CD14-positive monocyte (primary cell): Measurements from ENCODE around the gene TAX1BP1. TPM values are rescaled to one million over a fixed set of nuclear protein-coding genes. Genes with fewer than 3 reads are reported as not detected.

ENCODE experiments used
- DNase-seq, 3 donors: peaks; one replicate each; pipeline ENCODE4 v3.0.0-alpha.2; 2011 to 2022
- H2AFZ ChIP-seq: 2 replicates; pipeline ENCODE4 v1.6.0; 2012; ENCODE audit warnings: mild to moderate bottlenecking, low read depth, low read length, inconsistent platforms; ENCODE audit not compliant: insufficient read depth, poor library complexity, severe bottlenecking
- H3K27ac ChIP-seq, 2 donors: 1 replicate in 1 of 2; 2 replicates in 1 of 2; pipeline ENCODE4 v1.5.1; 2012 to 2013; ENCODE audit warnings: low read length in 2 of 2, control low read depth in 1 of 2, inconsistent platforms in 1 of 2, low read depth in 1 of 2, mild to moderate bottlenecking in 1 of 2
- H3K27me3 ChIP-seq, 2 donors: one replicate each; pipeline versions ENCODE4 v1.6.0 to v1.6.1; 2011 to 2013; ENCODE audit warnings: low read length in 2 of 2; ENCODE audit not compliant: control insufficient read depth in 2 of 2, insufficient read depth in 2 of 2
- H3K36me3 ChIP-seq, 2 donors: replicated peaks in 1 of 2; 1 replicate in 1 of 2; 2 replicates in 1 of 2; pipeline versions ENCODE4 v1.5.1 to v1.6.1; 2012 to 2013; ENCODE audit warnings: low read length in 2 of 2, control low read depth in 1 of 2, inconsistent platforms in 1 of 2, mild to moderate bottlenecking in 1 of 2; ENCODE audit not compliant: insufficient read depth in 2 of 2, control insufficient read depth in 1 of 2
- H3K4me1 ChIP-seq, 2 donors: 1 replicate in 1 of 2; 2 replicates in 1 of 2; pipeline versions ENCODE4 v1.5.1 to v1.6.1; 2012 to 2013; ENCODE audit warnings: low read length in 2 of 2, control low read depth in 1 of 2, inconsistent platforms in 1 of 2, mild to moderate bottlenecking in 1 of 2, moderate library complexity in 1 of 2; ENCODE audit not compliant: insufficient read depth in 2 of 2, control insufficient read depth in 1 of 2
- H3K4me2 ChIP-seq: replicated peaks from 2 replicates; pipeline ENCODE3; 2012; ENCODE audit warnings: low read length, moderate library complexity, mild to moderate bottlenecking; ENCODE audit not compliant: poor library complexity, severe bottlenecking; ENCODE audit errors: extremely low read depth
- H3K4me3 ChIP-seq, 3 experiments: fragments of 200-600 bp in 1 of 3; sonication (generic) in 1 of 3; replicated peaks in 1 of 3; 1 replicate in 2 of 3; 2 replicates in 1 of 3; pipeline ENCODE4 v1.5.1; 2011 to 2013; ENCODE audit warnings: low read length in 3 of 3, mild to moderate bottlenecking in 3 of 3, control low read depth in 2 of 3, low read depth in 2 of 3, inconsistent platforms in 1 of 3, moderate library complexity in 1 of 3
- H3K79me2 ChIP-seq: 2 replicates; pipeline ENCODE4 v1.6.0; 2012; ENCODE audit warnings: mild to moderate bottlenecking, control low read depth, inconsistent platforms, low read length, moderate library complexity; ENCODE audit not compliant: insufficient read depth
- H3K9ac ChIP-seq: 2 replicates; pipeline ENCODE4 v1.6.0; 2017; ENCODE audit warnings: low read length, mild to moderate bottlenecking; ENCODE audit not compliant: insufficient read depth, poor library complexity, severe bottlenecking
- H3K9me3 ChIP-seq, 2 donors: replicated peaks in 1 of 2; 1 replicate in 1 of 2; 2 replicates in 1 of 2; pipeline versions ENCODE4 v1.5.1 to v1.6.1; 2012 to 2013; ENCODE audit warnings: low read length in 2 of 2, control low read depth in 1 of 2; ENCODE audit not compliant: control insufficient read depth in 1 of 2, insufficient read depth in 1 of 2
- H4K20me1 ChIP-seq: 2 replicates; pipeline ENCODE4 v1.6.0; 2012; ENCODE audit warnings: mild to moderate bottlenecking, low read length, control low read depth, moderate library complexity; ENCODE audit not compliant: insufficient read depth
- H3K27ac Mint-ChIP-seq, 7 donors: one replicate each; pipeline ENCODE4 v1.8.0; 2020; ENCODE audit warnings: mild to moderate bottlenecking in 7 of 7, mixed read lengths in 7 of 7, moderate library complexity in 6 of 7, inconsistent platforms in 2 of 7
- H3K27me3 Mint-ChIP-seq, 3 donors: one replicate each; pipeline ENCODE4 v1.8.0; 2021 to 2022; ENCODE audit warnings: low read depth in 3 of 3, mild to moderate bottlenecking in 3 of 3, mixed read lengths in 3 of 3, moderate library complexity in 3 of 3, inconsistent platforms in 1 of 3
- H3K36me3 Mint-ChIP-seq, 2 donors: one replicate each; pipeline ENCODE4 v1.8.0; 2020; ENCODE audit warnings: mixed read lengths in 2 of 2, inconsistent platforms in 1 of 2, mild to moderate bottlenecking in 1 of 2
- H3K4me1 Mint-ChIP-seq: one replicate; pipeline ENCODE4 v1.8.0; 2020; ENCODE audit warnings: mild to moderate bottlenecking, mixed read lengths
- H3K4me3 Mint-ChIP-seq, 2 donors: one replicate each; pipeline ENCODE4 v1.8.0; 2020; ENCODE audit warnings: mild to moderate bottlenecking in 2 of 2, mixed read lengths in 2 of 2, moderate library complexity in 1 of 2
- H3K9me3 Mint-ChIP-seq, 7 donors: one replicate each; pipeline ENCODE4 v1.8.0; 2020 to 2022; ENCODE audit warnings: mixed read lengths in 7 of 7, mild to moderate bottlenecking in 6 of 7, moderate library complexity in 6 of 7, inconsistent platforms in 2 of 7
- CTCF ChIP-seq: fragments of 200-600 bp; IDR thresholded peaks from one replicate; pipeline ENCODE4 v1.8.0; 2022; ENCODE audit warnings: antibody characterized with exemption, mild to moderate bottlenecking
- WGBS: methylation state at CpG from one replicate; pipeline ENCODE4 v1.1.5; 2013; ENCODE audit warnings: missing lambda C conversion rate; ENCODE audit not compliant: insufficient coverage; 5-methylcytosine and 5-hydroxymethylcytosine counted together
- intact Hi-C, 2 donors: fragments of 100-400 bp; cut with micrococcal nuclease; formaldehyde crosslinking; loops; one replicate each; pipeline versions ENCODE4 v1.15.0 to v1.15.1; 2023
- polyA plus RNA-seq, 3 donors: library from polyadenylated mRNA; depleted of rRNA in 1 of 3; unstranded in 2 of 3; stranded (reverse) in 1 of 3; fragments of 300-500 nt in 2 of 3; fragments of >200 nt in 1 of 3; fragmentation: Illumina TruSeq in 2 of 3; gene quantifications; 1 replicate in 2 of 3; 2 replicates in 1 of 3; pipeline ENCODE4 v1.2.3, GENCODE V29; 2012 to 2021

TAX1BP1 gene
- polyA plus RNA-seq, 3 donors, result 62.6 to 106 (median 85.3) TPM

- peaks cover 1% of the 10 kb centered on the region for H3K4me1 Mint-ChIP-seq
- DNase-seq, result no peak
- no peak for TF ChIP-seq CTCF
- H3K27ac Mint-ChIP-seq, result no peak overlapping the region
- no peak overlapping the region for H3K27ac ChIP-seq
- H3K27me3 ChIP-seq, result no peaks in the 10 kb centered on the region
- intact Hi-C loops, result no loop called here
- H3K36me3 Mint-ChIP-seq, result peaks cover 46 to 58% of the 10 kb centered on the region in 2 donors
- no peak overlapping the region for H3K4me2 ChIP-seq
- peaks cover 96% of the 10 kb centered on the region for H4K20me1 ChIP-seq
- H3K27me3 Mint-ChIP-seq, result no peaks in the 10 kb centered on the region
- no peak overlapping the region for H3K4me3 ChIP-seq
- peaks cover 26% of the 10 kb centered on the region for H3K79me2 ChIP-seq
- H3K36me3 ChIP-seq, result peaks cover 39 to 79% of the 10 kb centered on the region in 2 donors
- no peaks in the 10 kb centered on the region for H3K9me3 Mint-ChIP-seq
- H3K4me3 Mint-ChIP-seq, result no peak overlapping the region
- H3K4me1 ChIP-seq, result no peaks in the 10 kb centered on the region
- H2AFZ ChIP-seq, result no peak overlapping the region
- H3K9ac ChIP-seq, result no peak overlapping the region
- no peaks in the 10 kb centered on the region for H3K9me3 ChIP-seq
Observed at GRCh38 chr7:27767374-27767773, 27.4 kb downstream of the TAX1BP1 start.

GRCh38 chr7:27771111-27771510, 31.1 kb downstream of the TAX1BP1 start:
- H3K4me3 Mint-ChIP-seq, result no peak overlapping the region
- no peak overlapping the region for H2AFZ ChIP-seq
- no peaks in the 10 kb centered on the region for H3K4me1 ChIP-seq
- intact Hi-C loops, result no loop called here
- H3K79me2 ChIP-seq, result peaks cover 5% of the 10 kb centered on the region
- H3K36me3 Mint-ChIP-seq, result peaks cover 52 to 56% of the 10 kb centered on the region in 2 donors
- H3K9me3 Mint-ChIP-seq, result no peaks in the 10 kb centered on the region
- no peaks in the 10 kb centered on the region for H3K4me1 Mint-ChIP-seq
- peaks cover 37 to 77% of the 10 kb centered on the region in 2 donors for H3K36me3 ChIP-seq
- H3K4me3 ChIP-seq, result no peak overlapping the region
- no peak overlapping the region for H3K27ac ChIP-seq
- no peak for TF ChIP-seq CTCF
- H3K27me3 Mint-ChIP-seq, result no peaks in the 10 kb centered on the region
- peaks cover 89% of the 10 kb centered on the region for H4K20me1 ChIP-seq
- no CpG with 5 or more reads among the region's 2 CpGs for WGBS
- H3K27me3 ChIP-seq, result no peaks in the 10 kb centered on the region
- H3K4me2 ChIP-seq, result no peak overlapping the region
- no peaks in the 10 kb centered on the region for H3K9me3 ChIP-seq
- H3K27ac Mint-ChIP-seq, result no peak overlapping the region
- no peak overlapping the region for H3K9ac ChIP-seq
- no peak for DNase-seq
